Calu3 (cell line): ENCODE data around the gene TP63. TPM values are rescaled to one million over a fixed set of nuclear protein-coding genes. Genes with fewer than 3 reads are reported as not detected.

Experiments used
- BruUV-seq: library from RNA; stranded (reverse); fragments of 400-500 nt; replicated peaks from 2 replicates; lab custom pipeline; 2021; lab: Mats Ljungman, UMichigan
- CTCF ChIA-PET: fragments of 300-600 bp; sonication (Branson Sonifier 250); formaldehyde crosslinking; loops from one replicate; lab custom pipeline; 2022; ENCODE audit warnings: antibody characterized with exemption; lab: Charles Lee
- DNase-seq: peaks from one replicate; pipeline ENCODE4 v3.0.0; 2022
- H3K27ac Mint-ChIP-seq: one replicate; pipeline ENCODE4 v1.8.0; 2022; ENCODE audit warnings: mixed read lengths; ENCODE audit not compliant: unreplicated experiment
- H3K27me3 Mint-ChIP-seq: one replicate; pipeline ENCODE4 v1.8.0; 2022; ENCODE audit warnings: mixed read lengths; ENCODE audit not compliant: unreplicated experiment
- H3K36me3 Mint-ChIP-seq: one replicate; pipeline ENCODE4 v1.8.0; 2022; ENCODE audit warnings: mild to moderate bottlenecking, moderate library complexity, mixed read lengths; ENCODE audit not compliant: insufficient read depth, unreplicated experiment
- H3K4me1 Mint-ChIP-seq: one replicate; pipeline ENCODE4 v1.8.0; 2022; ENCODE audit warnings: mild to moderate bottlenecking, low read depth, mixed read lengths; ENCODE audit not compliant: unreplicated experiment
- H3K4me3 Mint-ChIP-seq: one replicate; pipeline ENCODE4 v1.8.0; 2022; ENCODE audit warnings: mild to moderate bottlenecking, low read depth, moderate library complexity, mixed read lengths; ENCODE audit not compliant: unreplicated experiment
- H3K9me3 Mint-ChIP-seq: one replicate; pipeline ENCODE4 v1.8.0; 2022; ENCODE audit warnings: low read depth, mixed read lengths; ENCODE audit not compliant: unreplicated experiment
- intact Hi-C: fragments of 100-400 bp; cut with micrococcal nuclease; formaldehyde crosslinking; loops from one replicate; pipeline ENCODE4 v1.10.0; 2022; ENCODE audit not compliant: unreplicated experiment
- total RNA-seq: library from RNA; stranded (reverse); gene quantifications from 2 replicates; pipeline ENCODE4 v1.2.3, GENCODE V29; 2022
- TF ChIP-seq, protein P1 (sequence below): fragments of 200-600 bp; IDR thresholded peaks from one replicate; pipeline ENCODE4 v1.8.0; 2022; ENCODE audit warnings: antibody characterized with exemption; ENCODE audit not compliant: unreplicated experiment

TP63 gene
- total RNA-seq, 1 experiment from 2014 or later, result not detected

- CTCF ChIA-PET, result interaction anchor here (0.6 kb wide), 1 partner anchor 18 kb away, joined by 3 read pairs; no protein-coding TSS in a partner anchor
- intact Hi-C loops, result no loop called here
- DNase-seq, result no peak
- Mint-ChIP-seq H3K4me1 (peaks cover 7% of the 10 kb centered on the region), H3K36me3 (no peaks in the 10 kb centered on the region), H3K27ac (no peak overlapping the region), H3K4me3 (no peak overlapping the region), H3K9me3 (peaks cover 13% of the 10 kb centered on the region), H3K27me3 (no peaks in the 10 kb centered on the region)
- BruUV-seq, result no TSS peak
- TF ChIP-seq, protein P1, sequence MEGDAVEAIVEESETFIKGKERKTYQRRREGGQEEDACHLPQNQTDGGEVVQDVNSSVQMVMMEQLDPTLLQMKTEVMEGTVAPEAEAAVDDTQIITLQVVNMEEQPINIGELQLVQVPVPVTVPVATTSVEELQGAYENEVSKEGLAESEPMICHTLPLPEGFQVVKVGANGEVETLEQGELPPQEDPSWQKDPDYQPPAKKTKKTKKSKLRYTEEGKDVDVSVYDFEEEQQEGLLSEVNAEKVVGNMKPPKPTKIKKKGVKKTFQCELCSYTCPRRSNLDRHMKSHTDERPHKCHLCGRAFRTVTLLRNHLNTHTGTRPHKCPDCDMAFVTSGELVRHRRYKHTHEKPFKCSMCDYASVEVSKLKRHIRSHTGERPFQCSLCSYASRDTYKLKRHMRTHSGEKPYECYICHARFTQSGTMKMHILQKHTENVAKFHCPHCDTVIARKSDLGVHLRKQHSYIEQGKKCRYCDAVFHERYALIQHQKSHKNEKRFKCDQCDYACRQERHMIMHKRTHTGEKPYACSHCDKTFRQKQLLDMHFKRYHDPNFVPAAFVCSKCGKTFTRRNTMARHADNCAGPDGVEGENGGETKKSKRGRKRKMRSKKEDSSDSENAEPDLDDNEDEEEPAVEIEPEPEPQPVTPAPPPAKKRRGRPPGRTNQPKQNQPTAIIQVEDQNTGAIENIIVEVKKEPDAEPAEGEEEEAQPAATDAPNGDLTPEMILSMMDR, result no peak
Measured at GRCh38 chr3:189587664-189588040, 43.5 kb upstream of the TP63 start.

DNA sequence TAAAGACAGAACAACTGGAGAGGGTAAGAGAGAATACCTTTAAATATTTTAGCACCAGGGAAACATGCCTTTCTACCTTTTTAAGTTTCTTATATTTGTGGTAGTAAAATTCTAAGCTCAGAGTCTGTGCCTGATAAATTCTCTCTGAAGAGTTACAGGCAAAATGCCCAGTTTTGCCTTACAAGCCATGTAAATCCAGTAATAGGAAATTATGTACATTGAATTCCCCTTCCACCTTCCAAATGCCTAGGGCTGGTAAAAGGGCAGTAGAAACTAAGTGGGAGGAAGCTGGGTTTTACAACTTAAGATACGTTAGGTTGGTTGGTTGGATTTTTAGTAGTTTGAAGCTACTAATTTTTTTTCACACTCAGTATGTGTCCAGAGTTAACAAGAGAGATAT, 43.1 kb upstream of the TP63 start:
- intact Hi-C loops, result no loop called here
- H3K9me3 Mint-ChIP-seq, result peaks cover 13% of the 10 kb centered on the region
- H3K27me3 Mint-ChIP-seq, result no peaks in the 10 kb centered on the region
- H3K4me3 Mint-ChIP-seq, result no peak overlapping the region
- H3K36me3 Mint-ChIP-seq, result no peaks in the 10 kb centered on the region
- no peak for DNase-seq
- H3K27ac Mint-ChIP-seq, result no peak overlapping the region
- CTCF ChIA-PET, result interaction anchor here (0.6 to 1.2 kb wide), 2 partner anchors 18 to 361 kb away, joined by 3 to 4 read pairs; no protein-coding TSS in a partner anchor
- peaks cover 7% of the 10 kb centered on the region for H3K4me1 Mint-ChIP-seq
- BruUV-seq, result no TSS peak
- TF ChIP-seq, protein P1, result no peak

GRCh38 chr3:189588475-189589178, 42.6 kb upstream of the TP63 start:
- CTCF ChIA-PET, result interaction anchor here (0.5 to 1.2 kb wide), 2 partner anchors 146 to 360 kb away, joined by 4 read pairs; no protein-coding TSS in a partner anchor
- Mint-ChIP-seq H3K4me3 (no peak overlapping the region), H3K9me3 (peaks cover 13% of the 10 kb centered on the region), H3K36me3 (no peaks in the 10 kb centered on the region), H3K27me3 (no peaks in the 10 kb centered on the region), H3K27ac (no peak overlapping the region), H3K4me1 (peaks cover 7% of the 10 kb centered on the region)
- intact Hi-C loops, result no loop called here
- TF ChIP-seq, protein P1, result no peak
- no TSS peak for BruUV-seq
- DNase-seq, result no peak

- Mint-ChIP-seq H3K9me3 (peaks cover 13% of the 10 kb centered on the region), H3K4me3 (no peak overlapping the region), H3K36me3 (no peaks in the 10 kb centered on the region), H3K4me1 (peaks cover 7% of the 10 kb centered on the region), H3K27me3 (no peaks in the 10 kb centered on the region), H3K27ac (no peak overlapping the region)
- DNase-seq, result peak; percentile 8
- intact Hi-C loops, result no loop called here
- CTCF ChIA-PET, result interaction anchor here (0.5 to 1.2 kb wide), 2 partner anchors 145 to 359 kb away, joined by 4 read pairs; no protein-coding TSS in a partner anchor
- BruUV-seq, result no TSS peak
- TF ChIP-seq, protein P1, result no peak
Measured at GRCh38 chr3:189589179-189589569, 42.0 kb upstream of the TP63 start.
